ENCODE measurements around the gene ZFYVE16. TPM values are rescaled to one million over a fixed set of nuclear protein-coding genes. Genes with fewer than 3 reads are reported as not detected.
"Not testable (repeated sequence)": the region's sequence is repeated elsewhere in the genome, so short reads cannot be mapped to it uniquely, and the experiment has no call there.

The ZFYVE16 gene
- total and polyA plus RNA-seq, 4 donors = 63.3 to 113 (median 72.5) TPM

DNA sequence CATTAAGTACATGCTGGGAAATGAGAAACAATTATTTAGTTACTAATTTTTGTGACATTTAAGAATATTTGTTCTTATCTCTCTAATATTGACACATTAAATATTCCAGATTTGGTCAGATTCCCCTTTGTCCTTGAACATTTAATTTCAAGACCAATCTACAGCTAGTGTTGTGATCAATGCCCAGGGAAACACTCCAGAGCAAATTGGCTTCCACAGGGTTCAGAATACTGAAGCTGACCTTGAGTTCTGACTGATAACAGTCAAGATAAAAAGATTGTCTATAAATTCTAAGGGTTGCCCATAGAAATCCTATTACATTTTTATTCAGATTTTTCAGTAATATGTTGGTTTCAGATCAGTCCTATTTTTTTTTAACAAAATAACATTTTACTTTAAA lies 31.3 kb downstream of the ZFYVE16 start:
- Histone ChIP-seq H3K36me3 (ENCODE audit: control insufficient read depth, insufficient read depth, low read length) (peaks cover 21% of the 10 kb centered on the region), H3K27me3 (ENCODE audit: control insufficient read depth, insufficient read depth, low read length) (no peaks in the 10 kb centered on the region), H3K27ac (ENCODE audit: low read depth, low read length) (no peak overlapping the region), H3K4me3 (ENCODE audit: low read depth, low read length) (no peak overlapping the region), H3K9me3 (ENCODE audit: control insufficient read depth, insufficient read depth, low read length) (no peaks in the 10 kb centered on the region), H3K4me1 (ENCODE audit: control insufficient read depth, insufficient read depth, low read length) (no peaks in the 10 kb centered on the region)
- no peak for DNase-seq (ENCODE audit: low read depth in 4 of 6, low spot score in 6 of 6)

- no peaks in the 10 kb centered on the region for H3K27me3 ChIP-seq (ENCODE audit: control insufficient read depth, insufficient read depth, low read length)
- H3K4me3 ChIP-seq (ENCODE audit: low read depth, low read length) = no peak overlapping the region
- no peaks in the 10 kb centered on the region for H3K9me3 ChIP-seq (ENCODE audit: control insufficient read depth, insufficient read depth, low read length)
- DNase-seq (ENCODE audit: low read depth in 4 of 6, low spot score in 6 of 6) = no peak
- peaks cover 16% of the 10 kb centered on the region for H3K36me3 ChIP-seq (ENCODE audit: control insufficient read depth, insufficient read depth, low read length)
- no peaks in the 10 kb centered on the region for H3K4me1 ChIP-seq (ENCODE audit: control insufficient read depth, insufficient read depth, low read length)
- no peak overlapping the region for H3K27ac ChIP-seq (ENCODE audit: low read depth, low read length)
Observed at GRCh38 chr5:80442742-80443141, 34.9 kb downstream of the ZFYVE16 start.

- no peaks in the 10 kb centered on the region for H3K4me1 ChIP-seq (ENCODE audit: control insufficient read depth, insufficient read depth, low read length)
- no peaks in the 10 kb centered on the region for H3K9me3 ChIP-seq (ENCODE audit: control insufficient read depth, insufficient read depth, low read length)
- no peaks in the 10 kb centered on the region for H3K27me3 ChIP-seq (ENCODE audit: control insufficient read depth, insufficient read depth, low read length)
- H3K36me3 ChIP-seq (ENCODE audit: control insufficient read depth, insufficient read depth, low read length) = peaks cover 21% of the 10 kb centered on the region
- DNase-seq (ENCODE audit: low read depth in 4 of 6, low spot score in 6 of 6) = no peak
- WGBS (ENCODE audit: insufficient coverage) = 90% methylated on average over 2 of the region's 2 CpGs
- no peak overlapping the region for H3K27ac ChIP-seq (ENCODE audit: low read depth, low read length)
- H3K4me3 ChIP-seq (ENCODE audit: low read depth, low read length) = no peak overlapping the region
Observed at GRCh38 chr5:80453366-80453765, 45.5 kb downstream of the ZFYVE16 start.

- H3K36me3 ChIP-seq (ENCODE audit: control insufficient read depth, insufficient read depth, low read length) = peaks cover 27% of the 10 kb centered on the region
- DNase-seq (ENCODE audit: low read depth in 4 of 6, low spot score in 6 of 6) = no peak
- WGBS (ENCODE audit: insufficient coverage) = 100% methylated on average over 3 of the region's 4 CpGs
- H3K27me3 ChIP-seq (ENCODE audit: control insufficient read depth, insufficient read depth, low read length) = no peaks in the 10 kb centered on the region
- peaks cover 8% of the 10 kb centered on the region for H3K9me3 ChIP-seq (ENCODE audit: control insufficient read depth, insufficient read depth, low read length)
- no peak overlapping the region for H3K4me3 ChIP-seq (ENCODE audit: low read depth, low read length)
- H3K27ac ChIP-seq (ENCODE audit: low read depth, low read length) = no peak overlapping the region
- no peaks in the 10 kb centered on the region for H3K4me1 ChIP-seq (ENCODE audit: control insufficient read depth, insufficient read depth, low read length)
Observed at GRCh38 chr5:80463269-80463668, 55.4 kb downstream of the ZFYVE16 start.

DNA sequence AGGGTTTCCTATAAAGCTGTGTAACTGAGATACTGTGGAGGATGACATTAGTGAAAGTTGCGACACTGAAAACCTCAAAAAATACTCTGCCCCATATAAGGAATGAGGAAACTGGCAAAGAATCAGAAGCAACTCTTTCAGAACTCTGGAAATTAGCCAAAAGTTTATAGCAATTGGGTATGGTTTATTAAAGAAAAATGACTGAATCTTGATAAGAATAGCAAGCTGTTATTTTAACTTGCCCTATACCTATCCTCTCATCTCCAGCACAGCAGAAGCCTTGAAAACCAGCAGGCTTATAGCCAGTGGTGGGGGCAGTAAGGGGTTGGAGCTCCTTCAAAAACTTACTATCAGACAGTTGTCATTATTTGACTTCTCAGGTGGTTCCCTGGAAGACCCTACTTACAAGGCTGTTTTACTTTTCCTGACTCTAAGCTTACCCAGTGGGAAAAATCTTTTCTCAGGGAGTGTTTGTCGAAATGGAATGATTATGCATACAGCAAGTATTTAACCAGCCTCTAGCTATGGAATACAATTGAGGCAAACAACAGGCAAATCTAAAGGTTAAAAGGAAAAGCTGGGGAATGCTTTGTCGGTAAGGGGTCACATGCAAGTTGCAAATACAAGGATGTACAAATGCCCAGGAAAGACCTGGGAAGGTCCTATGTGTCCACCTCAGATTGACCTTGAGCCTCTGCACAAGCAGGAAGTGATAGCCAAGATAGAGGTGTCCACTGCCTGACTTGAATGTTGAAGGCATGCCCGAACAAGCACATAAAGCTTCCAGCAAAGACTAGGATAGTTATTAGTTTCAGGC lies 59.0 kb downstream of the ZFYVE16 start:
- DNase-seq (ENCODE audit: low read depth in 4 of 6, low spot score in 6 of 6) = no peak
- peaks cover 13% of the 10 kb centered on the region for H3K9me3 ChIP-seq (ENCODE audit: control insufficient read depth, insufficient read depth, low read length)
- 86% methylated on average over 1 of the region's 4 CpGs for WGBS (ENCODE audit: insufficient coverage)
- H3K27me3 ChIP-seq (ENCODE audit: control insufficient read depth, insufficient read depth, low read length) = no peaks in the 10 kb centered on the region
- no peak overlapping the region for H3K4me3 ChIP-seq (ENCODE audit: low read depth, low read length)
- no peak overlapping the region for H3K27ac ChIP-seq (ENCODE audit: low read depth, low read length)
- H3K36me3 ChIP-seq (ENCODE audit: control insufficient read depth, insufficient read depth, low read length) = peaks cover 29% of the 10 kb centered on the region
- no peaks in the 10 kb centered on the region for H3K4me1 ChIP-seq (ENCODE audit: control insufficient read depth, insufficient read depth, low read length)

- H3K4me1 ChIP-seq (ENCODE audit: control insufficient read depth, insufficient read depth, low read length) = no peaks in the 10 kb centered on the region
- no peak overlapping the region for H3K27ac ChIP-seq (ENCODE audit: low read depth, low read length)
- H3K4me3 ChIP-seq (ENCODE audit: low read depth, low read length) = no peak overlapping the region
- peaks cover 6% of the 10 kb centered on the region for H3K9me3 ChIP-seq (ENCODE audit: control insufficient read depth, insufficient read depth, low read length)
- H3K36me3 ChIP-seq (ENCODE audit: control insufficient read depth, insufficient read depth, low read length) = peaks cover 29% of the 10 kb centered on the region
- no peaks in the 10 kb centered on the region for H3K27me3 ChIP-seq (ENCODE audit: control insufficient read depth, insufficient read depth, low read length)
- DNase-seq (ENCODE audit: low read depth in 4 of 6, low spot score in 6 of 6) = no peak
- no CpG with 5 or more reads among the region's 1 CpG for WGBS (ENCODE audit: insufficient coverage)
Observed at GRCh38 chr5:80468131-80468530, 60.3 kb downstream of the ZFYVE16 start.

GRCh38 chr5:80470631-80471030 lies 62.8 kb downstream of the ZFYVE16 start:
- H3K9me3 ChIP-seq (ENCODE audit: control insufficient read depth, insufficient read depth, low read length); H3K27me3 ChIP-seq (ENCODE audit: control insufficient read depth, insufficient read depth, low read length); H3K4me3 ChIP-seq (ENCODE audit: low read depth, low read length); DNase-seq (ENCODE audit: low read depth in 4 of 6, low spot score in 6 of 6); H3K27ac ChIP-seq (ENCODE audit: low read depth, low read length); H3K4me1 ChIP-seq (ENCODE audit: control insufficient read depth, insufficient read depth, low read length): not testable (repeated sequence)
- H3K36me3 ChIP-seq (ENCODE audit: control insufficient read depth, insufficient read depth, low read length) = peaks cover 19% of the 10 kb centered on the region
- WGBS (ENCODE audit: insufficient coverage) = no CpG with 5 or more reads among the region's 2 CpGs

DNA sequence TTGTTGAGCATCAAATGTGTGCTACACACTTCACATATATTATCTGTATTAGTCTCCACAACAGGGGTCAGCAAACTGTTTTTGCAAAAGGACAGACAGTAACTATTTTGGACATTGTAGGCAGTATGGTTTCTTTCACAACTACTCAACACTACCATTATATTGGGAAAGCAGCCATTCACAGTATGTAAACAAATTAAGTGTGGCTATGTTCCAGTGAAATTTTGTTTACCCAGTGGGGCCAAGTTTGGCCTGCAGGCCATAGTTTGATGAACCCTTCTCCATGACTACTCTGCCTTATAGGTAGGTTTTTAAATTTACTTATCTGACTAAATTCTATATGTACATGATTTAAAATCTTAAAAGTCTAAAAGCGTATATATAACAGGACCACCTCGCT lies 67.1 kb downstream of the ZFYVE16 start:
- no peak overlapping the region for H3K27ac ChIP-seq (ENCODE audit: low read depth, low read length)
- no peak overlapping the region for H3K4me3 ChIP-seq (ENCODE audit: low read depth, low read length)
- no peak for DNase-seq (ENCODE audit: low read depth in 4 of 6, low spot score in 6 of 6)
- H3K27me3 ChIP-seq (ENCODE audit: control insufficient read depth, insufficient read depth, low read length) = no peaks in the 10 kb centered on the region
- no CpG with 5 or more reads among the region's 2 CpGs for WGBS (ENCODE audit: insufficient coverage)
- peaks cover 12% of the 10 kb centered on the region for H3K36me3 ChIP-seq (ENCODE audit: control insufficient read depth, insufficient read depth, low read length)
- H3K4me1 ChIP-seq (ENCODE audit: control insufficient read depth, insufficient read depth, low read length) = no peaks in the 10 kb centered on the region
- H3K9me3 ChIP-seq (ENCODE audit: control insufficient read depth, insufficient read depth, low read length) = peaks cover 5% of the 10 kb centered on the region

- Histone ChIP-seq H3K36me3 (ENCODE audit: control insufficient read depth, insufficient read depth, low read length) (peaks cover 13% of the 10 kb centered on the region), H3K27me3 (ENCODE audit: control insufficient read depth, insufficient read depth, low read length) (no peaks in the 10 kb centered on the region), H3K4me1 (ENCODE audit: control insufficient read depth, insufficient read depth, low read length) (no peaks in the 10 kb centered on the region), H3K27ac (ENCODE audit: low read depth, low read length) (no peak overlapping the region), H3K4me3 (ENCODE audit: low read depth, low read length) (no peak overlapping the region), H3K9me3 (ENCODE audit: control insufficient read depth, insufficient read depth, low read length) (no peaks in the 10 kb centered on the region)
- DNase-seq (ENCODE audit: low read depth in 4 of 6, low spot score in 6 of 6) = no peak
Observed at GRCh38 chr5:80479713-80480112, 71.8 kb downstream of the ZFYVE16 start.

- H3K27ac ChIP-seq (ENCODE audit: low read depth, low read length) = no peak overlapping the region
- H3K27me3 ChIP-seq (ENCODE audit: control insufficient read depth, insufficient read depth, low read length) = no peaks in the 10 kb centered on the region
- DNase-seq (ENCODE audit: low read depth in 4 of 6, low spot score in 6 of 6) = no peak
- no peaks in the 10 kb centered on the region for H3K4me1 ChIP-seq (ENCODE audit: control insufficient read depth, insufficient read depth, low read length)
- 100% methylated on average over 2 of the region's 2 CpGs for whole genome bisulfite sequencing (ENCODE audit: insufficient coverage)
- H3K4me3 ChIP-seq (ENCODE audit: low read depth, low read length) = no peak overlapping the region
- peaks cover 16% of the 10 kb centered on the region for H3K36me3 ChIP-seq (ENCODE audit: control insufficient read depth, insufficient read depth, low read length)
- no peaks in the 10 kb centered on the region for H3K9me3 ChIP-seq (ENCODE audit: control insufficient read depth, insufficient read depth, low read length)
Observed at GRCh38 chr5:80480354-80480753, 72.5 kb downstream of the ZFYVE16 start.
